HEK293T (cell line): ENCODE data around the gene SLCO3A1.

ENCODE experiments used
- CTCF ChIA-PET: fragments of 350-600 bp; formaldehyde crosslinking; extraction: SDS; loops from one replicate; lab custom pipeline; 2021; ENCODE audit warnings: antibody characterized with exemption, inconsistent platforms; lab: Yijun Ruan, JAX
- POLR2A ChIA-PET: fragments of 350-600 bp; formaldehyde crosslinking; extraction: SDS; loops from one replicate; lab custom pipeline; 2020; ENCODE audit warnings: antibody characterized with exemption, inconsistent platforms; lab: Yijun Ruan, JAX
- DNase-seq: peaks from one replicate; pipeline ENCODE4 v3.0.0; 2012; ENCODE audit warnings: mixed read lengths; ENCODE audit errors: extremely low spot score
- ARNT ChIP-seq: fragments of 450-650 bp; IDR thresholded peaks from 2 replicates; pipeline ENCODE4 v1.6.1; 2017; ENCODE audit warnings: mild to moderate bottlenecking
- BHLHE40 ChIP-seq: fragments of 450-650 bp; IDR thresholded peaks from 2 replicates; pipeline ENCODE4 v1.6.1; 2016; ENCODE audit warnings: mild to moderate bottlenecking, moderate library complexity, borderline replicate concordance
- CTBP1 ChIP-seq: fragments of 450-650 bp; IDR thresholded peaks from 2 replicates; pipeline ENCODE4 v1.6.1; 2016; ENCODE audit warnings: borderline replicate concordance
- ELF4 ChIP-seq: fragments of 450-650 bp; IDR thresholded peaks from 2 replicates; pipeline ENCODE4 v1.6.1; 2017; ENCODE audit warnings: antibody characterized with exemption
- FOXA1 ChIP-seq: fragments of 450-650 bp; IDR thresholded peaks from 2 replicates; pipeline ENCODE4 v1.6.1; 2016; ENCODE audit warnings: mild to moderate bottlenecking
- FOXK2 ChIP-seq: fragments of 450-650 bp; IDR thresholded peaks from 2 replicates; pipeline ENCODE4 v1.6.1; 2016; ENCODE audit warnings: mild to moderate bottlenecking
- FOXM1 ChIP-seq: fragments of 450-650 bp; IDR thresholded peaks from 2 replicates; pipeline ENCODE4 v1.6.1; 2017; ENCODE audit warnings: mild to moderate bottlenecking, borderline replicate concordance
- HDGF ChIP-seq: fragments of 450-650 bp; IDR thresholded peaks from 2 replicates; pipeline ENCODE4 v1.6.1; 2017; ENCODE audit warnings: antibody characterized with exemption, borderline replicate concordance
- L3MBTL2 ChIP-seq: fragments of 450-650 bp; conservative IDR thresholded peaks from 2 replicates; pipeline ENCODE4 v1.6.1; 2016; ENCODE audit warnings: mild to moderate bottlenecking
- LEF1 ChIP-seq: fragments of 450-650 bp; IDR thresholded peaks from 2 replicates; pipeline ENCODE4 v1.6.1; 2017; ENCODE audit warnings: mild to moderate bottlenecking, borderline replicate concordance
- NFRKB ChIP-seq: fragments of 450-650 bp; IDR thresholded peaks from 2 replicates; pipeline ENCODE4 v1.6.1; 2016; ENCODE audit warnings: mild to moderate bottlenecking, moderate library complexity
- PKNOX1 ChIP-seq: fragments of 450-650 bp; IDR thresholded peaks from 2 replicates; pipeline ENCODE4 v1.6.1; 2016
- SP1 ChIP-seq: fragments of 450-650 bp; IDR thresholded peaks from 2 replicates; pipeline ENCODE4 v1.6.1; 2017
- SUZ12 ChIP-seq: fragments of 450-650 bp; IDR thresholded peaks from 2 replicates; pipeline ENCODE4 v1.6.1; 2016; ENCODE audit warnings: mild to moderate bottlenecking
- TARDBP ChIP-seq: fragments of 450-650 bp; IDR thresholded peaks from 2 replicates; pipeline ENCODE4 v1.6.1; 2016
- ZNF384 ChIP-seq: fragments of 450-650 bp; IDR thresholded peaks from 2 replicates; pipeline ENCODE4 v1.6.1; 2016

SLCO3A1 gene

GRCh38 chr15:91975241-91975978, 121.9 kb downstream of the SLCO3A1 start:
- DNase-seq: no peak
- TF ChIP-seq BHLHE40 (no peak), FOXK2 (no peak), ELF4 (no peak), ARNT (no peak), SUZ12 (no peak)
- POLR2A ChIA-PET: no interaction called here
- CTCF ChIA-PET: no interaction called here

- DNase-seq: no peak
- TF ChIP-seq LEF1 (no peak), PKNOX1 (no peak), HDGF (no peak), NFRKB (no peak), FOXK2 (no peak), TARDBP (no peak), ZNF384 (no peak), FOXA1 (no peak), L3MBTL2 (no peak), BHLHE40 (no peak), SUZ12 (no peak), FOXM1 (no peak), CTBP1 (no peak)
- ChIA-PET CTCF (no interaction called here), POLR2A (no interaction called here)
Observed at GRCh38 chr15:91976966-91977365, 123.5 kb downstream of the SLCO3A1 start.

GRCh38 chr15:91980502-91981267, 127.2 kb downstream of the SLCO3A1 start:
- CTCF ChIA-PET: interaction anchor here (0.7 kb wide), 1 partner anchor 41 kb away, joined by 3 read pairs; no protein-coding TSS in a partner anchor
- TF ChIP-seq HDGF: no peak
- no peak for TF ChIP-seq SUZ12
- no peak for TF ChIP-seq LEF1
- TF ChIP-seq ARNT: no peak
- no peak for TF ChIP-seq L3MBTL2
- no peak for TF ChIP-seq TARDBP
- DNase-seq: no peak
- POLR2A ChIA-PET: no interaction called here

GRCh38 chr15:91981821-91982800, 128.6 kb downstream of the SLCO3A1 start:
- no peak for DNase-seq
- ChIA-PET CTCF (interaction anchor here (1.3 kb wide), 1 partner anchor 40 kb away, joined by 6 read pairs; no protein-coding TSS in a partner anchor), POLR2A (no interaction called here)
- TF ChIP-seq ELF4: no peak
- TF ChIP-seq LEF1: no peak
- no peak for TF ChIP-seq NFRKB

GRCh38 chr15:91983729-91984340, 130.3 kb downstream of the SLCO3A1 start:
- ChIA-PET CTCF (no interaction called here), POLR2A (no interaction called here)
- TF ChIP-seq SUZ12: no peak
- TF ChIP-seq ARNT: no peak
- TF ChIP-seq PKNOX1: no peak
- TF ChIP-seq SP1: no peak
- TF ChIP-seq BHLHE40: no peak
- no peak for TF ChIP-seq LEF1
- no peak for TF ChIP-seq HDGF
- TF ChIP-seq ZNF384: no peak
- TF ChIP-seq FOXA1: no peak
- no peak for TF ChIP-seq CTBP1
- TF ChIP-seq TARDBP: no peak
- no peak for TF ChIP-seq FOXK2
- no peak for TF ChIP-seq L3MBTL2
- TF ChIP-seq ELF4: no peak
- TF ChIP-seq FOXM1: no peak
- no peak for TF ChIP-seq NFRKB
- DNase-seq: no peak

- POLR2A ChIA-PET: no interaction called here
- CTCF ChIA-PET: no interaction called here
- no peak for DNase-seq
- TF ChIP-seq CTBP1 (no peak), L3MBTL2 (no peak), TARDBP (no peak), LEF1 (no peak), ZNF384 (no peak), SUZ12 (no peak), FOXA1 (no peak), NFRKB (no peak), HDGF (no peak), ARNT (no peak), BHLHE40 (no peak), SP1 (no peak), FOXK2 (no peak), ELF4 (no peak), PKNOX1 (no peak), FOXM1 (no peak)
Observed at GRCh38 chr15:91985297-91985696, 131.8 kb downstream of the SLCO3A1 start.
